ENCODE measurements around the gene TTC31.
"Not testable (repeated sequence)": the region's sequence is repeated elsewhere in the genome, so short reads cannot be mapped to it uniquely, and the experiment has no call there.

The TTC31 gene

GRCh38 chr2:74483675-74484164 lies 839 bp downstream of the TTC31 start:
- DNase-seq = not testable (repeated sequence)

DNA sequence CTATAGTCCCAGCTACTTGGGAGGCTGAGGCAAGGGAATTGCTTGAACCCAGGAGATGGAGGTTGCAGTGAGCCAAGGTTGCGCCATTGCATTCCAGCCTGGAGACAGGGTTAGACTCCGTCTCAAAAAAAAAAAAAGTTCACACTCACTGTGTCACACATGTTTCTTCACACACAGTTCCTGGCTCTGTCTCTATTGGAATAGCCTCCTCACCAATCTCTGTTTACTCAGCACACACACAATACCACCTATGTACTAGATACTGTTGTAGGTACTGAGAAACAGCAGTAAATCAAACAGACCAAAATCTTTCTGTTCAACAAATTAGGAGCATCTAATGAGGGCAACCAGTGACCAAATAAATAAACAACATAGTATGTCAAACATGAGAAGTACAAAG lies 3.3 kb downstream of the TTC31 start:
- no peak for DNase-seq

DNA sequence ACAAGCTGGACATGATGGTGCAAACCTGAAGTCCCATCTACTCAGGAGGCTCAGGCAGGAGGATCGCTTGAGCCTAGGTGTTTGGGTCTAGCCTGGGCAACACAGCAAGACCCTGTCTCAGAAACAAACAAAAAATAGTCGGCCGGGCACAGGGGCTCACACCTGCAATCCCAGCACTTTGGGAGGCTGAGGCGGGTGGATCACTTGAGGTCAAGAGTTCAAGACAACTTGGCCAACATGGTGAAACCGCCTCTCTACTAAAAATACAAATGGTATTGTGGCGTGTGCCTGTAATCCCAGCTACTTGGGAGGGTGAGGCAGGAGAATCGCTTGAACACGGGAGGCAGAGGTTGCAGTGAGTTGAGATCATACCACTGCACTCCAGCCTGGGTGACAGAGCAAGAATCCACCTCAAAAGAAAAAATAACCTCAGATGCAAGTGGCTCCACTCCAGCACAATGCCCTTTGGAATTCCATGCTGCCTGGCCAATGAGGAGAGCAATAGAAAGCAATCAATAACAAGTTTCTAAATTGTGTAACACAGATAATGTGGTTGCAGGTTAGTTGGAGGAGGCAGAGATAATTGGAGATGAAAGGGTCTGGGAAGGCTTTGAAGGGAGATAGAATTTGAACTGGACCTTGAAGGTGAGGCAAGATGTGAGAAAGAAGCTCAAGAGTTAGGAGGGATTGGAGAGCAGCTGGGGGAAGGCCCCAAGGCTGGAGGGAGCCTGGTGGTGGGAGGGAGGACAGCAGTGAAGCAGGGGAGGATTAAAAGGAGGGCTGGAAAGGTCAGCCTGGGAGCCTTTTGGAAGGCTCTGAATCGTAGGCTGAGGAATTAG lies 6.0 kb downstream of the TTC31 start:
- no peak for DNase-seq

- DNase-seq = no peak
Measured at GRCh38 chr2:74489906-74490305, 7.0 kb downstream of the TTC31 start.

DNA sequence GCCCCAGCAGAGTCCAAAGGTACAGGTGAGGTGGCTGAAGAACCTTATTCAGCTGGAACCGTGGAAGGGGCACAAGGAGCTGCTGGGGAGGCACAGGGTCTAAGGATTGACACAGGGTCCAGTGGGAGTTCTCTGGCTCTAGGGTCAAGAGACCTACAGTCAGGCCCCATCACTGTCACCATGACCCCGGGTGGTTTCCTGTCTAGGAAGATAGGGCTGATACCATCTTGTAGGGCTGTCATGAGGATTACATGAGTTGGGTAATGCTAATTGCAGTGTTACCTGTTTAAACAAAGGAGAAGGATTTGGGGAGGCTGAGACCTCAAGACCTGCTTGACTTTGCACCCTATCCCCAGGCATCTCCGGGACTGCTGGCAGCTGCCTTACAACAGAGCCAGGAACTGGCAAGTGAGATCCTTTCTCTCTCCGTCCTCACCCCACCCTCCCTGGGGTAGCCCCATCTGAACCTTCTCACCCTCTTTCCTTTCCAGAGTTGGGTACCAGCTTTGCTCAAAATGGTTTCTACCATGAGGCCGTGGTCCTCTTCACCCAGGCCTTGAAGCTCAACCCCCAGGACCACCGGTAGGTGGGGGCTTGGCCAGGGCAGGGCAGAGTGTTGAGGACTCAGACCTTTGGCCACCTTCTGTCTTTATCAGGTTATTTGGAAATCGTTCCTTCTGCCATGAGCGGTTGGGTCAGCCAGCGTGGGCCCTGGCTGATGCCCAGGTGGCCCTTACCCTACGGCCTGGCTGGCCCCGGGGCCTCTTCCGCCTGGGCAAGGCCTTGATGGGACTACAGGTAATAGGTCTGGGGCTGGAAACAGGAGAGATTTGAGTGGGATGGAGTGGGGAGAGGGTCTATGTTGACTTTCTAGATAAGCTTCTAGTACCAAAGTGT lies 9.0 kb downstream of the TTC31 start:
- no peak for DNase-seq

DNA sequence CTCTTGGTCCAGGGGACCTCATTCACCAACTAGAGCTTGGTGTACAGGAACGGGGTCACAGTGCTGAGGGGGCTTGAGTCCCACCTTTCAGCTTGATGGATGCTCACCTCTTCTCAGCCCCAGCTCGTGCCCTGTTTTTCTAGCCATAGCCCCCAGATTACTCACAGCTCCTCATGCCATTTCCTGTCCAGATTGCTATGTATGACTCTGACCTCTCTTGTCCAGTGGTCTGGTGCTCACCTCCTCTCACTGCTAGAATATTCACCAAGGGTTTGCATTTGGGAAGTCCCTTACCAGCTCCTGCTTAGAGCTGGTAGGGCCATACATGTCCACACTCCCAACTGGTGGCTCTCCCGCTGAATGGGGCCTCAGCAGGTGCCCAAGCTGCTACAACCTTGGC lies 10.7 kb downstream of the TTC31 start:
- no peak for DNase-seq

DNA sequence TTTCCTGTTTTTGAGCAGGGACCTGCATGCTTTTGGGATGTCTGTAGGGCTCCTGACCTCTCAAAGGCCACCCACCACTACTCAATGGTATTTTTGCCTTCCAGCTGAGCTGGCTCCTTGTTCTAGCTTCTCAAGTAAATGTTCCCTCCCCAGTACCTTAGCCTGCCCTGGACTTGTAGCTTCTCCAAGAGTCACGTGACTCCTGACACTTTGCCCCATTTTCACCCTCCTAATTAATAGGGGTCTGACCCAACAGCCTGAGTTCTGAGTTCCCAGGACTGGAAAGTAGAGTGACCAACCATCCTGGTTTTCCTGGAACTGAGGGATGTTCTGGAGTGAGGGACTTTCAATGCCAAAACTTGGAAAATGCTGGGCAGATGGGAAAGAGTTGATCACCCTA lies 12.6 kb downstream of the TTC31 start:
- no peak for DNase-seq

- DNase-seq = no peak
Measured at GRCh38 chr2:74496997-74497776, 14.3 kb downstream of the TTC31 start.

DNA sequence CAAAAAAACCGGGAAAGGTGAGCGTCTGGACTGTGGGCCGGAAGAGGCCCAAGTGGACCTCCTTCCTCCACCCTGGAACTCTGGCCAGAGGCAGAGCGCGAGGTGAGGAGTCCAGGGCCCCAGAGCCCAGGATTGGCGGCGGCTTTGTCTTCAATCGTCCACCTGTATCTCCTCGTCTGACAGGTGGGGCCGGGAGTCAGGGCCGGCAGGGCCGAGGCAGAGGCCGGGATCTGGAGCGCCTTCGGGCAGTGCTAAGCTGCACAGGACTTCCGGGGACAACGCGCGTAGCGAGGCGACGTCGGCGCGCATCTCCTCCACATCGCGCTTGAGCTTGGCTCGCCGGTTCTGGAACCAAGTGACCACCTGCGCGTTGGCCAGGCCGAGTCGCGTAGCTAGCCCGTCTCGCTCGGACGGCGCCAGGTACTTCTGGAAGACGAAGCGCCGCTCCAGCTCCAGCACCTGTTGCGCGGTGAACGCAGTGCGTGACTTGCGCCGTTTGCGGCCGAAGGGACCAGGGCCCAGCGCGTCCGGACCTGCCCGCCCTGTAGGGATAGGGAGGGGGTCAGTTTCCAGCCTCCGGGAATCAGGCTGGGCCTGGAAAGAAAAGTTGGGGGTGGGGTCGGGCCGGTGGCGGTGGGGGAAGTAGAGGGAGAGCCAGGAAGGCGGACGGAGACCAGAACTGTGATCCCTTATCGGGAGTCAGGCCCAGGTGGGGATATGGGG lies 15.1 kb downstream of the TTC31 start:
- no peak for DNase-seq

DNA sequence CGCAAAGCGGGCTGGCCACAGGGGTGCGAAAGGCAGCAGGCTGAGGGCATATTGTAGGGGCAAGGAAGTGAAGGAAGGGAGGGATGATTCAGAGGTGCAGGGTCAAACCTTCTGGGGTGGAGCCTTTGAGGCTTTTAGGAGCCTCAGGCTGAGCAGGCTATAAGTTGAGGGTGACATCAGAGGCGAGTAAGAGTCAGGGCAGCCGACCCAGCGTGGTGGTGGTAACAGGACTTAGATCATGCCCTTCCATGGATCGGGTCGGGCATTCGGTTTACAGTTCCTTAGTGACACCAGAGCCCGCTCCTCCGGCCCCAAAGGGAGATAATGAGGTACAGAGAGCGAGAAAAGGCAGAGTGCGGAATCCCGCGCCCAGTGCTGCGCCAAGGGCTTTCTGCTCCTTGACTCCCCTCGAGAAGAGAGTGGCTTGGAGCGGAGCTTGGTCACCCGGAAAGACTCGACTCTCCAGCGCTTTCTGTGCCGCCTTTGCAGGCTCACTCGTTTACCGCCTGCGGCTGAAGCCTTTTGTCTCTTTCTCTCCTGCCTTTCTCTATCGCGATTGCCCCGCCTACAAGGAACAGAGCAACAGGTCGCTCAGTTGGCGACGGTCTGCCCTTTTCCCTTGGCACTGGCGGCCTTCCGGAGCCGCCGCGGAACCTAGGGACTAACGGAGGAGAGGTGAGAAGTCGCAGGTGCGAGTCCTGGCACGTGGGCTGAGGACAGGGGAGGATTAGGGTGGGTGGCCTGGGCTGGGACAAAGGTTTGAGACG lies 15.8 kb downstream of the TTC31 start:
- DNase-seq = no peak

GRCh38 chr2:74499267-74499939 lies 16.5 kb downstream of the TTC31 start, which contains the start of gene LBX2:
LBX2 (minus strand) TSS chr2:74499603; CDS start chr2:74499537, 66 bp downstream.
- no peak for DNase-seq

- no peak for DNase-seq
Measured at GRCh38 chr2:74499940-74500577, 17.2 kb downstream of the TTC31 start.

DNA sequence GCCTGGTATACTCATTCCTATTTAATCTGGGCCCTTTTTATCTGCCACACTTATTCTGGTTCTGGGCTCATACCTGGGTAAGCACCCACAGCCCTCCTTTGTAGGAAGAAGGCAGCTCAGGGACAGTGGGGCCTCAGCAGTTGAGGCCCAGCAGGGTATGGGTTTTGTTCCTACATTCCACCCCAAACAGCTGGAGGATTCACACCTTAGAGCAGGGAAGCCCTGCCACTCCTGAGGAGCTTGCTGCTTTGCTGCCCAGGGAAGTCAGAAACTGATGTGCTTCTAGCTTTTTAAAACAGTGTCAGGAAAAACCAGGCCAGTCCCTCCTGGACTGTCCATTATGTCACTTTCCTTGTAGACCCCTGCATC lies 17.7 kb downstream of the TTC31 start:
- DNase-seq = no peak

DNA sequence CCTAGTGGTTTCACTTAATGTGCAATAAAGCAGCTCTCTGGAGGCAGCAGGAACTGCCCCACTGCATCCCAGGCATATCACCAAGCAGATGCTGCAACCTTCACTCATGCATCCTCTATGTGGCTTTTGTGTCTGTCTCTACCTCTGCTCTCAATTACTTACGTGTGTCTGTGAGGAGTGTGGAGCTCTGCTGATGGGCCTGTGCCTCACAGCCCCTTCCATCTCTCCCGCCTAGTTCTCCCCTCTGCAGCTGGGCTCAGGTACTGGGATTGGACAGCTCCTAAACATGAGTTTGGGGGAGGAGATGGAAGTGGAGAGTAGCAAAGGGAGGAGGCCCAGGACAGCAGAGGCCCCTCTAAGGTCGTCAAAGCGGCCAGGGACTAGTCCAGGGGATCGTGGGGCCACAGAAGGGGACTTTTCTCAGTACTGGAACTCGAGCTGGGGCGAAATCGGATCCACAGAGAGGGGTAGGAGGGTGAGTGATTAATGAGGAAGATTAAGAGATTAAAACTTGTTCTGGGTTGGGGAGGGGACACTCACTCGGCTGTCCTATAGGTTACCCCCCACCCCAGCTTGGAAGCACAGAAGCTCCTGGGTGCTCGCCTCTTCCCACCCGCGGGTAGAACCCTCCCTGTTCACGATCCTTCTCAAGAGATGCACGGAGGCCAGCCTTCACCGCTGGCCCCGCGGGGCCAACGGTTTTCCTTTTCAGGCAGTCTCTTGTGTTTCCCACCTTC lies 18.6 kb downstream of the TTC31 start:
- DNase-seq = no peak

- no peak for DNase-seq
Measured at GRCh38 chr2:74502147-74502719, 19.4 kb downstream of the TTC31 start.

- DNase-seq = peak in 1 of 56 donors; percentile 7
Measured at GRCh38 chr2:74502720-74503505, 20.0 kb downstream of the TTC31 start.

All from amygdala (tissue), 56 donors.